Measurements from ENCODE around the gene ATP2B1. TPM values are rescaled to one million over a fixed set of nuclear protein-coding genes. Genes with fewer than 3 reads are reported as not detected.

ATP2B1 gene
- total and polyA plus RNA-seq, 2 of the 13 experiments (the other 11 are each of a cell fraction or from before 2014, with no cell fraction given) = 12.1 to 60.2 TPM

- H4K20me1 ChIP-seq (ENCODE audit: insufficient read depth, low read length) = no peaks in the 10 kb centered on the region
- no peak overlapping the region for H2AFZ ChIP-seq (ENCODE audit: low read length)
- intact Hi-C loops (cut with micrococcal nuclease; ENCODE audit: unreplicated experiment) (no loop called here), in situ Hi-C loops (cut with HindIII; ENCODE audit: extremely low pct_ligation_motif_present, low pct_unique_long_range_greater_than_20kb) (no loop called here)
- H3K36me3 ChIP-seq (replicated peaks in 1 of 2; ENCODE audit: control insufficient read depth in 1 of 2, insufficient read depth in 2 of 2, low read length in 2 of 2) = no peaks in the 10 kb centered on the region
- no TSS peak for BruUV-seq (replicated peaks)
- H3K4me1 ChIP-seq (ENCODE audit: insufficient read depth, low read length) = no peaks in the 10 kb centered on the region
- FAIRE-seq (no peak), DNase-seq (ENCODE audit: low spot score) (no peak), ATAC-seq (no peak)
- no peak overlapping the region for H3K4me2 ChIP-seq (ENCODE audit: low read depth, low read length)
- CTCF ChIA-PET (ENCODE audit: low intra/inter-chr PET ratio, low total read pairs) = no interaction called here
- H3K4me3 ChIP-seq (replicated peaks in 1 of 3; ENCODE audit: insufficient read depth in 1 of 3, low read depth in 2 of 3, low read length in 3 of 3) = no peak overlapping the region
- no peak overlapping the region for H3K9ac ChIP-seq (ENCODE audit: insufficient read depth, low read depth, low read length)
- WGBS (ENCODE audit: low lambda C conversion rate) = 37% methylated on average over 5 of the region's 5 CpGs
- TF ChIP-seq CEBPB (IDR thresholded peaks at IDR 0.05; ENCODE audit: borderline replicate concordance, low read depth, low read length) (peak; percentile 67), HOXA7 (CRISPR knock-in tag; IDR thresholded peaks at IDR 0.05) (no peak)
- H3K79me2 ChIP-seq (ENCODE audit: insufficient read depth, low read length) = no peaks in the 10 kb centered on the region
- no peaks in the 10 kb centered on the region for H3K27me3 ChIP-seq (ENCODE audit: control insufficient read depth in 1 of 2, insufficient read depth in 2 of 2, low read length in 2 of 2)
- POLR2A ChIA-PET = no interaction called here
- no peaks in the 10 kb centered on the region for H3K9me3 ChIP-seq (ENCODE audit: low read length)
- H3K27ac ChIP-seq (ENCODE audit: extremely low read length, insufficient read depth, low read length) = no peak overlapping the region
These were observed 25.1 kb upstream of the ATP2B1 start for GRCh38 chr12:89733579-89734201.

DNA sequence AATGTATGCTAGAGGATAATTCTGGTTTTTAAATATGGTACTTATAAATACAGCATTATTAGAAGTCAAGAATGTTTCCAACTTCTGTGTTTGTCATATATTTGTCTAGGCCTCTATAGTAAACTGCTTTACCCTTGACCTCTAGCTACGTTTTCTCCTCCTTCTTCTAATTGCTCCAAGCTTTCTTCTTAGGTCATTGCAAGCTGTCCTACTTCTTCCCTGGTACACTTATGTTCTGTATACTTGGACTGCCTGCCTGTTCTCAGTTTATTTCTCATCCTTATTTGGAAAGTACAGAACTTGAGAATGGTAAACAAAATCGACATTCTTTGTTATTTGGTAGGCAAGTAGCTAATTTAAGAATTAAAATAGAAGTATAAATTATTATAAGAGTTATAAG lies 23.9 kb upstream of the ATP2B1 start:
- no peaks in the 10 kb centered on the region for H3K27me3 ChIP-seq (ENCODE audit: control insufficient read depth in 1 of 2, insufficient read depth in 2 of 2, low read length in 2 of 2)
- DNase-seq (ENCODE audit: low spot score) = no peak
- ChIA-PET CTCF (ENCODE audit: low intra/inter-chr PET ratio, low total read pairs) (no interaction called here), POLR2A (no interaction called here)
- H3K4me3 ChIP-seq (replicated peaks in 1 of 3; ENCODE audit: insufficient read depth in 1 of 3, low read depth in 2 of 3, low read length in 3 of 3) = no peak overlapping the region
- ATAC-seq = no peak
- H3K4me1 ChIP-seq (ENCODE audit: insufficient read depth, low read length) = no peaks in the 10 kb centered on the region
- H3K27ac ChIP-seq (ENCODE audit: extremely low read length, insufficient read depth, low read length) = no peak overlapping the region
- no peaks in the 10 kb centered on the region for H4K20me1 ChIP-seq (ENCODE audit: insufficient read depth, low read length)
- no peak for FAIRE-seq
- no TSS peak for BruUV-seq (replicated peaks)
- intact Hi-C loops (cut with micrococcal nuclease; ENCODE audit: unreplicated experiment) (no loop called here), in situ Hi-C loops (cut with HindIII; ENCODE audit: extremely low pct_ligation_motif_present, low pct_unique_long_range_greater_than_20kb) (no loop called here)
- 0% methylated on average over 2 of the region's 2 CpGs for WGBS (ENCODE audit: low lambda C conversion rate)
- TF ChIP-seq ZNF558 (CRISPR knock-in tag; IDR thresholded peaks at IDR 0.05; ENCODE audit: borderline replicate concordance) = no peak
- TF ChIP-seq HOXA3 (CRISPR knock-in tag; IDR thresholded peaks at IDR 0.05) = no peak
- no peak for TF ChIP-seq SYNCRIP (IDR thresholded peaks at IDR 0.05; ENCODE audit: insufficient read depth, low read depth, low read length)
- TF ChIP-seq TGIF2 (CRISPR knock-in tag; IDR thresholded peaks at IDR 0.05) = no peak
- no peaks in the 10 kb centered on the region for H3K36me3 ChIP-seq (replicated peaks in 1 of 2; ENCODE audit: control insufficient read depth in 1 of 2, insufficient read depth in 2 of 2, low read length in 2 of 2)
- no peak overlapping the region for H3K9ac ChIP-seq (ENCODE audit: insufficient read depth, low read depth, low read length)
- no peaks in the 10 kb centered on the region for H3K79me2 ChIP-seq (ENCODE audit: insufficient read depth, low read length)
- no peaks in the 10 kb centered on the region for H3K9me3 ChIP-seq (ENCODE audit: low read length)
- no peak overlapping the region for H3K4me2 ChIP-seq (ENCODE audit: low read depth, low read length)
- no peak overlapping the region for H2AFZ ChIP-seq (ENCODE audit: low read length)
